Activated CD4-positive, alpha-beta T cell treated with anti-CD3 and anti-CD28 coated beads, Interleukin-2, amount 50 U/mL, for 24 hours (primary cell): ENCODE results near the gene ZSCAN23.
"Not testable (repeated sequence)": the region's sequence is repeated elsewhere in the genome, so short reads cannot be mapped to it uniquely, and the experiment has no call there.

Experiments
- DNase-seq, 2 donors: peaks; one replicate each; pipeline ENCODE4 v3.0.0-alpha.2; 2020; ENCODE audit warnings: low read depth in 1 of 2, low spot score in 1 of 2

ZSCAN23 gene

DNA sequence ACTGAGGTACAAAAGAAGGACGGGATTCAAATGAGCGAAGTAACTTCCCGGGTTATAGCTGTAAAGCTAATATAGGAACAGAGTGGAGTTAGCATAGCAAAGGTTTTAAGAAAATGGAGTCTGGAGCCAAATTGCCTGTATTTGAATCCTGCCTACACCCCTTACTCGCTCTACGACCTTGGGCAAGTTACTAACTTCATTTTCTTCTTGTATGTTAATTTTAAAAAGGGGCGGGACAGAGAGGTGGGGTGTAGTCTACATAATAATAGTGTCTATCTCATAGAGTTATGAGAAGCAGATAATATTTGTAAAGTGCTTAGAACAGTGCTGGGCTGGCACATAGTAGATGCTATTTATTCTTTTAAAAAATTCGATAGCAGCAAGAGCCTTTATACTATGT, 705 bp downstream of the ZSCAN23 start:
- no peak for DNase-seq

DNA sequence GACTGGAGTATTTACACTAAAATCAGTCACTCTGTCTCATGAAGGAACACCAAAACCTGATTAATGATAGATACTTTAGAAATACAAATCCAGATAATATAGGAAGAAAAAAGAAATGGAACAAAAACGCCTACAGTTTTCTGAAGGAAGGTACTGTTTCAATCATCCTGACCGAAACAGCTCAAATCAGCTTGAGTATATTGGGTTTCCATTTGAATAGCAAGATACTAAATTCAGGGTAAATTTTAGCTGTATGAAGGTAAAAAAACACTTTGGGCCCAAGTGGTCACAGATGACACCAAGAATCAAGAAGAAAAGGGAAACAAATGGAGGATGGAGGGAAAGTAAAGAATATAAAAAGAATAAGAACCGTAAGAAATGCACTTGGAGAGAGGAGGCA, 6.9 kb downstream of the ZSCAN23 start:
- no peak for DNase-seq

DNA sequence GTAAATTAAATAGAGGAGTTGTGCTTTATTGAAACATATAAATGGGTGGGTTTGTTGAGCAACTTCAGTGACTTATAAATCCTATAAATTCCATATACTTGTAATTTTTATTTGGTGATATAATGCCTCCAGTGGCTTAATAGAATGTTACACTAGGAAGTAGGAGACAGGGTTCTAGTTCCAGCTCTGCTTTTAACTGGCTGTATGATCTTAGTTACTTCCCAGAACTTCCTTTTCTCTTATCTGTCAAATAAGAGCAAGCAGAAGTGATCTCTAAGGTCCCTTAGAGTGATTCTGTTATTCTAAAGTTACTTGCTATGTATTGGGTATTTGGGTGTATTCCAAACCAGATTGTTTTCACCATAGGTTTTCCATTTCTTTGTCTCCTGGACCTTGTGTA, 10.2 kb downstream of the ZSCAN23 start:
- DNase-seq, result no peak

DNA sequence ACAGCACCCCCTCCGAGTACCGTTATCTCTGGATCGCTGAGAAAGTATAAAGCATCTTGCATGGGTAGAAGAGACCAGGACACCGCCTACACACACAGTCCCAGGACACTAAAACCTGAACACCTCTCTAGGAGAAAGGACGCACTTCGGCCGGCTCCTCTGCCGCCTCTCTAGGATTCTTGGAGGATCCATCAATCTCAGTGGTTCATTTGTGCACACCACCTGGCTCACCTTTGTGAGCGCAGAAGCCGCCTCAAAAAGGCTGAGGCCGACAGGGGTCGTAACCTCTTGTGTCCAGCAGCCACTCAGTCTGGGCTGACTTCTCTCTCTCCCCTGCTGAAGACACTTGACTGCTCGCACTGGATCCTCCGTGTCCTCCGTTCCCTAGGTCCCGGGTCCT, 13.5 kb downstream of the ZSCAN23 start:
- no peak for DNase-seq

DNA sequence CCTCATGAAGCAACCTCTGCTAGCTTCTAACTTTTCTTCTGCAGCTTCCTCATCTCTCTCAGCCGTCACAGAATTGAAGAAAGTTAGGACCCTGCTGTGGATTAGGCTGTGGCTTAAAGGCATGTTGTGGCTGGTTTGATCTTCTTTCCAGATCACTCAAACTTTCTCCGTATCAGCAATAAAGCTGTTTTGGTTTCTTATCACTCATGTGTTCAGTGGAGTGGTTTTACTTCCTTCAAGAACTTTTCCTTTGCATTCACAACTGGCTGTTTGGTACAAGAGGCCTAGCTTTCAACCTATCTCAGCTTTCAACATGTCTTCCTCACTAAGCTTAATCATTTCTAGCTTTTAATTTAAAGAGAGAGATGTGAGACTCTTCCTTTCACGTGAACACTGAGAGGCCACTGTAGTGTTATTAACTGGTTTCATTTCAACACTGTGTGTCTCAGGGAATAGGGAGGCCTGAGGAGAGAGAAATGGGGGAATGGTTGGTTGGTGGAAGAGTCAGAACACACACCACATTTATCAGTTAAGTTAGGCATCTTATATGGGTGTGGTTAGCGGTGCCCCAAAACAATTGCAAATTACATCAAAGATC, 17.2 kb downstream of the ZSCAN23 start:
- DNase-seq, result no peak

DNA sequence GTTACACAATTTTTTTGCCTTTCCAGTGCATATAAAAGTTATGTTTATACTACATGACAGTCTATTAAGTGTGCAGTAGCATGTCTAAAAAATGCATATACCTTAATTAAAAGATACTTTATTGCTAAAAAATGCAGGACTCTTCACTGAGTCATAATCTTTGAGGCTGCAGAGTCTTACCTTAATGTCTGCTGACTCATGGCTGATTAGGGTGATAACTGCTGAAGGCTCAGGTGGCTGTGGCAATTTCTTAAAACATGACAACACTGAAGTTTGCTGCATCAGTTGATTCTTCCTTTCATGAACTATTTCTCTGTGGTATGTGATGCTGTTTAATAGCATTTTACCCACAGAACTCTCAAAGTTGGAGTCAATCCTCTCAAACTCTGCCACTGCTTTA, 19.1 kb downstream of the ZSCAN23 start:
- no peak for DNase-seq

DNA sequence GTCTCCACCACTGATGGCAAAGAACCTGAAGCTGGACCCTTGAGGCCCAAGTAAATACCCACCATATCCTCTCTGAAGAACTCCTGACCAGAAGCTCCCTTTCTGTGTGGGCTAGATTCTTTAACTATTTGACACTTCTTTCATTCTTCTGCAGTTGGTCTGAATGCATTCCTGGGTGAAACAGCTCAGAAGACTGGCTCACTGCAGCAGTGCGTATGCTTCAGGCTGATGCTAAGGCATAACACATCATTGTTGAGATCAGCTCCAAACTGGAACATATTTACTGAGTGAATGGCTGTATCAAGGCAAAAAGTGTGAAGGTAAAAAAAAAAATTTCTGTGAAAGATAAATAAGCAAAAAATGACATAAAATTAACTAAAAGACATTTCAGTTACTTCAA, 19.7 kb downstream of the ZSCAN23 start:
- no peak for DNase-seq

DNA sequence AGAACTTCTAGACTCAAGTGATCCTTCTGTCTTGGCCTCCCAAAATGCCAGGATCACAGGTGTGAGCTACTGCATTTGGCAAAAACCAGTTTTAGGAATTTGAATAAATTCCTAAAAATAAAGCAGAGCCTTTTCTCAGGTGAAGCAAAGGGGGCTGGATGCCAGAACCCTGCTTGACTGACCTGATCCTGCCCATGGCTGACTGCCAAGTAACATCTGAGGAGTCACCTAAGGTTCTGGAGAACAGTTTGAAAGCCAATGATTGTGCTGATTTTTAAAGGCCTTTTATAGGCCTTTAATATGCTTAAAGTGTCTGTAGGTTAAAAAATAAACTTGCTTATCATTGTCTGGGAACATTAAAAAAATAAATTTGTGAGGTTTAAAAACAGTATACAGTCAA, 29.6 kb downstream of the ZSCAN23 start:
- DNase-seq, result no peak

DNA sequence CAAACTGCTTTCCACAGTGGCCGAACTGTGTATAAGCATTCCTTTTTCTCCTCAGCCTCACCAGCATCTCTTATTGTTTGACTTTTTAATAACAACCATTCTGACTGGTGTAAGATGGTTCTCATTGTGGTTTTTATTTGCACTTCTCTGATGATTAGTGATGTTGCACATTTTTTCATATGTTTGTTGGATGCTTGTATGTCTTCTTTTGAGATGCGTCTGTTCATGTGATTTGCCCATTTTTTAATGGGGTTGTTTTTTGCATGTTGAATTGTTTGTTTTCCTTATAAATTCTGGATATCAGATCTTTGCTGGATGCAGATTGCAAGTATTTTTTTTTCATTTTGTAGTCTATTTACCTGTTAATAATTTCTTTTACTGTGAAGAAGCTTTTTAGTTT, 32.5 kb downstream of the ZSCAN23 start:
- no peak for DNase-seq

DNA sequence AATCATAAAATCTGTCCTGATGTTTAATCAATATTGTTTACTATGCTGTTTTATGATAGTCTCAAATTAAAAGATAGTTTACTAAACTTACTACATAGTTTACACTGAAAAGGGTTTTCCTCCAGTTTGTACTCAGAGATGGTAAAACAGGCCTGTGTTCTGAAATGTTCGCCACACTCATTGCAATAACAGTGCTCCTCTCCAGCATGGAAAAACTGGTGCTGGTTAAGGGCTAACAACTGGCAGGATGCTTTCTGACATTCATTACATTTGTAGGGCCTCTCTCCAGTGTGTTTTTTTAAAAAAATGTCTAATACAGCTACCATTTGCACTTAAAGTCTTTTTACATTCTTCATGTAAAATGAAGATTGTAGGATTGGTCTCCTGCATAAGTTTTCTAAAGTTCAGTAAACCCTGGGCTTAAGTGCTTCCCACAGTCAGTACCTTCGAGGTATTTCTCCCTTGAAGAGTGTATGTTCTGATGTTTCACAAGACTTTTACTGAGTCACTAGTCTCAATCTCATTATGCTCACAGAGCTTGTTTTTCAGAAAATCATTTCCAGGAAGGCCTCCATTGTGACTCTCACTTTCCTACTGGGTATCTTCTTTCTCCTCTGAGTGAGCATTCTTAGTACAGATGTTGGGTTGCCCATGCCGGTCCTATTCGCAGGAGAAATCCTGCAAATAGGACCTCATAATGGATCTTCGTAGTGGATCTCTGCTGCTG, 35.1 kb downstream of the ZSCAN23 start:
- no peak for DNase-seq

DNA sequence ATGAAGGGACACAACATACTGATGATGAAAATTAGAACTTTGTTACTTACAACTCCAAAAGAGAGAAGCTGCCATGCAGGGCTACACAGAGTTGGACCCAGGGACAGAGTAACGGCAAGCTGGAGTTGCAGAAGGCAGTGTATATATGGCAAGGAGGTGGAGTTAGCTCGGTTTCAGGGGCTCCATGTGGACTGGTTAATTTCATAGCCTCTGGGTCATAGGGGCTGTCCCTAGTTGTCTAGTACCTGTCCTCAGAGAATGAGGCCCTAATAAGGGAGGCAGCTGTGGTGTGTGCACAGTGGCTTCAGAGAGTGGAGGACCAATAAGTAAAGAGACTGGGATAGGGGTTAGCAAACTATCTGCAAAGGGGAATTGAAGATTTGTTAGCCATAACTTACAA, 35.9 kb downstream of the ZSCAN23 start:
- no peak for DNase-seq

DNA sequence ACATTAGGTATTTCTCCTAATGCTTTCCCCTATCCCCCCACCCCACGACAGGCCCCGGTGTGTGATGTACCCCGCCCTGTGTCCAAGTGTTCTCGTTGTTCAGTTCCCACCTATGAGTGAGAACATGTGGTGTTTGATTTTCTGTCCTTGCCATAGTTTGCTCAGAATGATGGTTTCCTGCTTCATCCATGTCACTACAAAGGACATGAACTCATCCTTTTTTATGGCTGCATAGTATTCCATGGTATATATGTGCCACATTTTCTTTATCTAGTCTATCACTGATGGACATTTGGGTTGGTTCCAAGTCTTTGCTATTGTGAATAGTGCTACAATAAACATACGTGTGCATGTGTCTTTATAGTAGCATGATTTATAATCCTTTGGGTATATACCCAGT, 39.4 kb downstream of the ZSCAN23 start:
- not testable (repeated sequence) for DNase-seq

DNA sequence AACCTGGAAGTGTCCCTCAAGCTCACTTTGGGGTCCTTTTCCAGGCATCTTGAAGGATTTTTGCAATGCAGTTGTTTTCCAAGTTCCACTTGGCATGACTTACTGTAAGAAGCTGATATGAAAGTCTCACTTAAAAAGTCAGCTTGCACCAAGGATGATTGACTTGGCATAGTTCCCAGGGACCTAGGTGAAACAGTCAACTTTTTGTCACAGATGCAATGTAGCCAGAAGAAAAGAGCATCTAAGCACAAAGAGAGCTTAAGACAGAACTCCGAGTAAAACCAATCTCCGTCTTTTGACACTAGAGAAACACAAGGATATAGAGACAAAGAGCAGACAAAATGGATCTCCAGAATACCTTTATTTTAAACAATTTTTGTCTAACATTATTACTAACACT, 41.1 kb downstream of the ZSCAN23 start:
- DNase-seq, result no peak

DNA sequence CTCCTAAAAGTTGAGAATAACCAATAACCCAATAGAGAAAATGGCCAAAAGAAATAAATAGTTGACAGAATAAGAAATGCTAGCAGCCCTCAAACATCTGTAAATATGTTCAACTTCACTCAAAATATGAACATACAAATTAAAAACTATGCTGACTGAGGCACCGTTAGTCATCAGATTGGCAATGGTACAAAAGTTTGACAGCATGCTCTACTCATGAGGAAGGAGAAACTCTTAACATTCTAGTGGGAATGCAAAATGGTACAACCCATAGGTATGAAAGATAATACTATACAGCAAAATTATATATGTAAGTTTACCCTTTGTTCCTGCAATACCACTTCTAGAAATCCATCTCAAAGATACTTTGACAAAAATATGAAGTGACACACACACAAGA, 42.1 kb downstream of the ZSCAN23 start:
- DNase-seq, result no peak

DNA sequence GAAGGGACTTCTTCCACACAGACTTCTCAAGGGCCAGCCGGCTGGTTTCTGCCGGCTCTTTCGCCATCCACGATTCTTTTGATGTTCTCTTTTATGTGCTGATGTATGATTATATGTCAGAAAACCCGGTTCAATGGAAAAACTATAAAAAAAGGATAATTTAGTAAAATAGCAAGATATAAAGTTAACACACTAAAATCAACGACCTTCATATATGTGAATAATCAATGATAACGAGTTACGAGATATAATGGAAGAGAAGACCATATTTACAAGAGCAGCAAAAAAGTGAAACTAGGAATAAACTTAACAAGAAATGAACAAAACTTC, 43.2 kb downstream of the ZSCAN23 start:
- no peak for DNase-seq

DNA sequence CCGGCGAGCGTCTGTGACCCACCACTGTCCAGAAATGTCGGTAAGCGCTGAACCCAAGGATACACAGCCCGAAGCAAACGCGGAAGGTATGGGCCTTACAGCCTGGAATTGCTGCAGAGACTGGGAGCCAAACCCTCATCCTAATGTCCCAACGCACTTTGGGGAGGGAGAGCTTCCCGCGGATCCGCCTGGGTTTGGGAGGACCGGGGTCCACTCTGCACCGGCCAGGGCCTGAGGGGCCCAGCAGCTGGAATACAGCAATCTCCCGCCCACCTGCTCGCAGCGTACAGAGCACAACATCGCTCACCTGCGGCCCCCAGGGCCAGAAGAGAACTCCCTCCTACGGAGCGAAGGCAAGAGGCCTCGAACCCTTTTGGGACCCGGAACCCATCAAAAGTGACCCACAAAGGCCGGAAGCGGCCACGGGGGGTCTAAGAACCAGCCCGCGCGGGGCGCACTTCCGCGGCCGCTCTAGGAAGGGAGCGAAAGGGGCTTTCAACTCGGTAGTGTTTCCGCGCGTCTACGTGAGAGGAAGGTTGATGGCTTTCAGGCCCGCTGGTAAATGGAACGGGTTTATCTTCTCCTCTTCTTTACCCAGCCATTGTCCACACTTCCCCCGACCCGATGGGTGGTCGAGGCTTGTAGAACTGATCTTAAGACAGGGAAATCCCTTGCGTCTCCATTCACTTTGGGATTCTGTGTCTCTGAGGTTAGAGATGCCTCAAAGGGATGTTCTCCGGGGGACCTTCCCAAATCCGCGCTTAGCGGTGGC, 43.8 kb downstream of the ZSCAN23 start, which contains the start of gene ZSCAN12:
TSS of gene ZSCAN12 (minus strand) at position 398 of the 772 bp plus-strand sequence. CDS start 1,342 bp downstream, outside the sequence.
- peak; percentile 72 to 84 for DNase-seq

DNA sequence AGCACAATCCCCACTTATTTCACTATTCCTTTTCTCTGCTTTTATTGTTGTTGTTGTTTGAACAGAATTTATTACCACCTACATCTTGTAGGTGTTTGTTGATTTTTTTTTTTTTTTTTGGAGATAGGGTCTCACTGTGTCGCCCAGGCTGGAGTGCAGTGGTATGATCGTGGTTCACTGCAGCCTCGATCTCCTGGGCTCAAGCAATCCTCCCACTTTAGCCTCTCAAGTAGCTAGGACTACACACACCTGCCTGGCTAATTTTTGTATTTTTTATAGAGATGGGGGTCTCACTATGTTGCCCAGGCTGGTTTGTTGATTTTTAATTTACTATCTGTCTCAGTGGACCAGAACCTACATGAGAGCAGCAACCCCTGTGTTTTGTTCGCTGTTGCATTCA, 47.4 kb downstream of the ZSCAN23 start:
- DNase-seq, result no peak

DNA sequence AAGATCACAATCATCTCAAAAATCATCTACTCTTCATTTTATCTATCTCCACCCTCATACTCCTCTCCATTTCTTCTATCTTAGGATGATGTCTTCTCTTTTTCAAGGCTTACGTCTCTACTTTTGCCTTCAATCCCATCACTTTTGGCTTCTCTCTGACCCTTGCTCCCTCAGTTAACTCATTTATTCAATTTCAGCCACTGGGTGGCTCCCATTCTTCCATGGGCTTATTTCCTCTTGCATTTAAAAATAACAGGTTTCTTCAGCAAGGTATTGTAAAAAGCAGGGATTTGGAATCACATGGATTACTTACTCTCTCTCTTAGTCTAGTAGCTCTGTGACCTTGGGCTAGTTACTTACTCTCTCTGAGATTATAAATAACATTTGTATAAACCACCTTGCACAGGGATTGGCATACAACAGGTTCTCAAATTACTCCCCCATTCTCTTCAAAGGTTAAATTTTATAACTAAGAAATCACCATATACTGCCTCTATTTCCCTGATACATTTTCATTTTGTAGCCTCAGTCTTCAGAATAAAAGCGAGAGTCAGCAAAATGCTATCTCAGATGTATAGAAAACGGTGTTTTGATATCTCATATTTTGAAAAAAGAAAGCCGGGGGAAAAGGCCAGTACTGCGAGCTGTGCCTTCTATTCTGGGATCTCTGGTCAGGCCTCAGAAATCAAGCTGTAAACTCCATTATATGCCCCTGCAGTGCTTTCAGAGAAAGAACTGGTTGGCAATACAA, 49.2 kb downstream of the ZSCAN23 start:
- no peak for DNase-seq

DNA sequence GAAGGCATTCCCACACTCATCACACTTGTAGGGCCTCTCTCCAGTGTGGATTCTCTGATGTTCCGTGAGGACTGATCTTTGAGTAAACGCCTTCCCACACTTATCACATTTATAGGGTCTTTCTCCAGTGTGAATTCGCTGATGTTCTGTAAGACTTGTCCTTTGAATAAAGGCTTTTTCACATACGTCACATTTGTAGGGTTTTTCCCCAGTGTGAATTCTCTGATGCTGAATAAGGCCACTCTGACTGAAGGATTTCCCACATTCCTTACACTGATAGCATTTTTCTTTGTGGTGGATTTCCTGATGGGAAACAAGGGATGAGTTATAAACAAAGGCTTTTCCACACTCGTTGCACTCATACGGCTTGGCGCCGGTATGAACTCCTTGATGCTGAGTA, 52.6 kb downstream of the ZSCAN23 start:
- DNase-seq, result no peak

DNA sequence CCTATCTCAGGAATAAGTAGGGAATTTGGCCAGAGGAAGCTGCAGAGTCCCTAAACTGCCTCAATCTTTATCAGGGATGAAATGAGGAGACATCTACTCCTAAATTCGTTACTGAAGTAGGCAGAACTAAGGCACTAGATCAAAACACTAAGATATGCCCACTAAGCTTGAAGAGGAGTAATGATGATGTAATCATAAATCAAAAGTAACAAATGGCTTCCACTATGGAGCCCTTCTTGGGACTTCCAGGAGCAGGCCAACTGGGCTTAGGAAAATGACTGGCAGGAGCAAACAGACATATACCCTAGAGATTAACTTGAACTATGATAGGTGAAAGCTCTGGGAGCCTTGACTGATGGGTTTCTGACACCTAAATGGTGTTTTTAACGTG, 59.2 kb downstream of the ZSCAN23 start:
- DNase-seq, result no peak

DNA sequence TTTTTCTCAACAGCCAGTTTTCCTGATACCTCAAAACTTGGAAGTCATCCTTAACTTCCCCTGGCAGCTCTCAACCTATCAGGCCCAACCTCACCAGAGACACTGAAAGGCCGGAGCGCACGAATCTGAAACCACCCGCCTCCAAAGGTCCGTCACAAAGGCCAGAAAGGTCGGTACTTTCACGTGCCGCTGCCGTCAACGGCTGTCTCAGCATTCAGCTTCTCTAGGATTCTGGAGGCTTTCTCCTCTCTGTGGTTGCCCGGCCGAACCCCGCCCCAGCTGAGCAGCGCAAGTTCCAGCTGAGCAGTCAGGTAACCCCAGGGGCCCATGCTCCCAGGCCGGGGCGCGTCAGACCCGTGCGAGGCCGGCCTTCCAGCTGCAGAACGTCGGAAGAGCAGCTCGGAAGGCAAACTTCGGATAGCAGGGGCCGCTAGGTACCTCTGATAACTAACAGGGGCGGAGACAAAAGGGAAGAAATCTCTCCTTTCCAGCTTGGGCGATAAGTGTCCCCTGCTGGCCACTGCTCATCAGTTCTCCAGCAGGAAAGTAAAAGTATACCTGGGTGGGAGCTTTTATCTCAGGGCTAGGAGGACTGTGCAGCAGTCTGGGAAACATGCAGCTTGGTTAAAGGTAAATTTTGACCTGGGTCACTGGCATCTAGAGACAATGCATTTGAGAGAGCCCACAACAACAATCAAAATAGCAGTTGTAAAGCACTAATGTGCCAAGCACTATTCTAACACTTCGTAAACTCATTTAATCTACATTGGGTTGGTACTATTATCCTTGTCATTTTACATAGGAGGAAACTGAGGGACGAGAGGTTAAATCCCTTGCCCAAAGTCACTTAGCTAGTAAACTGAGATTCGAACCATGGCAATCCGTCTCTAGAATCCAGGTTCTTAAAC, 59.8 kb downstream of the ZSCAN23 start:
- DNase-seq, result peak in 1 of 2 donors; percentile 10
